Stomach (tissue), 4 donors: ENCODE measurements around the gene PPOX.
A peak's percentile ranks its signal among the peaks of the same experiment; 100 is the strongest.

ENCODE experiments used
- CTCF ChIP-seq, 7 experiments: fragments of 450-650 bp in 4 of 7; fragments of 200-600 bp in 3 of 7; sonication (generic) in 3 of 7; IDR thresholded peaks; one replicate each; pipeline ENCODE4 v1.5.1; 2016 to 2019; ENCODE audit warnings: antibody characterized with exemption in 7 of 7, control low read depth in 2 of 7, mild to moderate bottlenecking in 1 of 7
- POLR2A ChIP-seq, 4 donors: fragments of 450-650 bp; IDR thresholded peaks; one replicate each; pipeline ENCODE4 v1.6.1; 2016; ENCODE audit warnings: antibody characterized with exemption in 4 of 4, control low read depth in 2 of 4, mild to moderate bottlenecking in 1 of 4, moderate library complexity in 1 of 4
- POLR2AphosphoS5 ChIP-seq, 3 donors: sonication (generic); formaldehyde crosslinking; IDR thresholded peaks; one replicate each; pipeline ENCODE4 v1.6.1; 2016; ENCODE audit warnings: antibody characterized with exemption in 3 of 3

- no peak for TF ChIP-seq CTCF (IDR thresholded peaks at IDR 0.05)
- TF ChIP-seq POLR2A (IDR thresholded peaks at IDR 0.05) = no peak
- TF ChIP-seq POLR2AphosphoS5 (IDR thresholded peaks at IDR 0.05) = peak in 2 of 3 donors; percentile 49 to 57
Observed at GRCh38 chr1:161216945-161217712, 50.9 kb downstream of the PPOX start.
